B cell (primary cell): ENCODE data around the gene CCDC88B. TPM values are rescaled to one million over a fixed set of nuclear protein-coding genes. Genes with fewer than 3 reads are reported as not detected.

ENCODE experiments used
- ATAC-seq: fragments of 200-7000 bp; cut with Tn5 transposase; one replicate; pipeline ENCODE4 v1.10.0; 2021; ENCODE audit warnings: low read depth, mild to moderate bottlenecking, moderate number of reproducible peaks, moderate library complexity
- CTCF ChIA-PET: fragments of 350-600 bp; sonication (Branson Sonifier 250); formaldehyde crosslinking; loops from one replicate; lab custom pipeline; 2021; ENCODE audit warnings: antibody characterized with exemption, inconsistent platforms; lab: Charles Lee
- POLR2A ChIA-PET: fragments of 350-600 bp; sonication (Branson Sonifier 250); formaldehyde crosslinking; loops from one replicate; lab custom pipeline; 2021; ENCODE audit warnings: antibody characterized with exemption; lab: Charles Lee
- DNase-seq: peaks from one replicate; pipeline ENCODE4 v3.0.0; 2013
- H2AFZ ChIP-seq: 2 replicates; pipeline ENCODE4 v1.6.1; 2012; ENCODE audit warnings: mild to moderate bottlenecking, low read depth, low read length; ENCODE audit not compliant: insufficient read depth, poor library complexity, severe bottlenecking
- H3K27ac ChIP-seq, 2 donors: 1 replicate in 1 of 2; 2 replicates in 1 of 2; pipeline ENCODE4 v1.5.1; 2012 to 2013; ENCODE audit warnings: low read length in 2 of 2, mild to moderate bottlenecking in 2 of 2, moderate library complexity in 1 of 2
- H3K27me3 ChIP-seq, 4 experiments: fragments of 200-600 bp in 1 of 4; sonication (generic) in 1 of 4; replicated peaks in 1 of 4; 1 replicate in 2 of 4; 2 replicates in 2 of 4; pipeline versions ENCODE4 v1.6.1 to v1.7.0; 2013 to 2016; ENCODE audit warnings: low read length in 3 of 4, mild to moderate bottlenecking in 2 of 4, mixed read lengths in 1 of 4, moderate library complexity in 1 of 4; ENCODE audit not compliant: insufficient read depth in 4 of 4, control insufficient read depth in 3 of 4; ENCODE audit errors: control extremely low read depth in 1 of 4
- H3K36me3 ChIP-seq, 2 experiments: replicated peaks in 1 of 2; 1 replicate in 1 of 2; 2 replicates in 1 of 2; pipeline versions ENCODE4 v1.6.1 to v1.7.1; 2013; ENCODE audit warnings: low read length in 1 of 2; ENCODE audit not compliant: insufficient read depth in 2 of 2, control insufficient read depth in 1 of 2; ENCODE audit errors: control extremely low read depth in 1 of 2, extremely low read depth in 1 of 2
- H3K4me1 ChIP-seq, 2 donors: fragments of 200-600 bp in 1 of 2; sonication (generic) in 1 of 2; 1 replicate in 1 of 2; 2 replicates in 1 of 2; pipeline versions ENCODE4 v1.5.1 to v1.6.1; 2013 to 2017; ENCODE audit warnings: low read length in 2 of 2; ENCODE audit not compliant: control insufficient read depth in 2 of 2, insufficient read depth in 2 of 2
- H3K4me2 ChIP-seq: replicated peaks from 2 replicates; pipeline ENCODE3; 2012; ENCODE audit warnings: mild to moderate bottlenecking, low read depth, low read length; ENCODE audit not compliant: poor library complexity, severe bottlenecking
- H3K4me3 ChIP-seq, 5 experiments: fragments of 200-600 bp in 1 of 5; sonication (generic) in 1 of 5; 1 replicate in 3 of 5; 2 replicates in 2 of 5; pipeline versions ENCODE4 v1.5.1 to v1.7.0; 2011 to 2016; ENCODE audit warnings: low read length in 4 of 5, mild to moderate bottlenecking in 4 of 5, low read depth in 2 of 5, control low read depth in 1 of 5, moderate library complexity in 1 of 5; ENCODE audit not compliant: insufficient read depth in 1 of 5; ENCODE audit errors: control extremely low read depth in 1 of 5, extremely low read depth in 1 of 5
- H3K79me2 ChIP-seq: fragments of 200-600 bp; sonication (generic); one replicate; pipeline ENCODE4 v1.6.0; 2016; ENCODE audit warnings: low read length; ENCODE audit not compliant: control insufficient read depth, insufficient read depth
- H3K9ac ChIP-seq: fragments of 200-600 bp; sonication (generic); 2 replicates; pipeline ENCODE4 v1.6.1; 2017; ENCODE audit warnings: mild to moderate bottlenecking, low read length, moderate library complexity
- H3K9me3 ChIP-seq, 3 donors: one replicate each; pipeline versions ENCODE4 v1.6.1 to v1.7.1; 2013; ENCODE audit warnings: low read length in 2 of 3; ENCODE audit not compliant: control insufficient read depth in 2 of 3, insufficient read depth in 1 of 3; ENCODE audit errors: control extremely low read depth in 1 of 3
- H4K20me1 ChIP-seq: 2 replicates; pipeline ENCODE4 v1.6.0; 2012; ENCODE audit warnings: mild to moderate bottlenecking, low read length; ENCODE audit not compliant: insufficient read depth, control insufficient read depth, poor library complexity, severe bottlenecking
- H3K27ac Mint-ChIP-seq: one replicate; pipeline ENCODE4 v1.8.0; 2021; ENCODE audit warnings: mixed read lengths
- H3K27me3 Mint-ChIP-seq: one replicate; pipeline ENCODE4 v1.8.0; 2021; ENCODE audit warnings: mixed read lengths
- H3K4me1 Mint-ChIP-seq: one replicate; pipeline ENCODE4 v1.8.0; 2021; ENCODE audit warnings: mixed read lengths
- H3K4me3 Mint-ChIP-seq: one replicate; pipeline ENCODE4 v1.8.0; 2021; ENCODE audit warnings: mixed read lengths
- H3K9me3 Mint-ChIP-seq: one replicate; pipeline ENCODE4 v1.8.0; 2022; ENCODE audit warnings: mixed read lengths; ENCODE audit not compliant: insufficient read depth
- CTCF ChIP-seq: fragments of 200-600 bp; IDR thresholded peaks from one replicate; pipeline ENCODE4 v1.8.0; 2022; ENCODE audit warnings: antibody characterized with exemption, mild to moderate bottlenecking
- EZH2 ChIP-seq: IDR thresholded peaks from 2 replicates; pipeline ENCODE4 v1.6.1; 2012; ENCODE audit warnings: borderline replicate concordance, low read depth, mild to moderate bottlenecking, moderate library complexity, low read length; ENCODE audit not compliant: insufficient read depth, poor library complexity, severe bottlenecking
- WGBS: methylation state at CpG from one replicate; pipeline ENCODE4 v1.1.5; 2013; ENCODE audit warnings: missing lambda C conversion rate; ENCODE audit not compliant: insufficient coverage; 5-methylcytosine and 5-hydroxymethylcytosine counted together
- intact Hi-C: fragments of 100-400 bp; cut with micrococcal nuclease; formaldehyde crosslinking; loops from one replicate; pipeline ENCODE4 v1.10.0; 2022
- polyA plus RNA-seq: library from polyadenylated mRNA; depleted of rRNA; stranded (reverse); fragments of >200 nt; gene quantifications from 2 replicates; pipeline ENCODE4 v1.2.3, GENCODE V29; 2012
- total RNA-seq, 2 donors: library from RNA; stranded (reverse); fragments of 120-200 nt in 1 of 2; gene quantifications; 1 replicate in 1 of 2; 2 replicates in 1 of 2; pipeline versions ENCODE4 v1.2.3 to v1.2.4, GENCODE V29; 2013 to 2022

Gene CCDC88B
- total and polyA plus RNA-seq, 2 donors (not counting 1 experiment from before 2014, with no cell fraction given): 172 to 208 TPM

- H3K9me3 ChIP-seq: peaks cover 0 to 35% (median 0%) of the 10 kb centered on the region in 3 donors
- H4K20me1 ChIP-seq: peaks cover 25% of the 10 kb centered on the region
- peaks cover 0 to 98% (median 68%) of the 10 kb centered on the region in 4 experiments for H3K27me3 ChIP-seq
- ChIA-PET CTCF (interaction anchor here (1.7 kb wide), 1 partner anchor 92 kb away, joined by 5 read pairs; no protein-coding TSS in a partner anchor), POLR2A (interaction anchor here (0.6 kb wide), 1 partner anchor 434 kb away, joined by 6 read pairs; no protein-coding TSS in a partner anchor)
- peaks cover 61% of the 10 kb centered on the region for H3K27me3 Mint-ChIP-seq
- 11% methylated on average over 28 of the region's 34 CpGs for WGBS
- no peaks in the 10 kb centered on the region for H3K36me3 ChIP-seq
- no peak overlapping the region for H3K4me2 ChIP-seq
- no peak overlapping the region for H2AFZ ChIP-seq
- ATAC-seq (no peak), DNase-seq (no peak)
- no peak overlapping the region for H3K4me3 ChIP-seq
- intact Hi-C loops: no loop called here
- no peak overlapping the region for H3K4me3 Mint-ChIP-seq
- H3K27ac ChIP-seq: no peak overlapping the region
- H3K4me1 ChIP-seq: peaks cover 33 to 49% of the 10 kb centered on the region in 2 donors
- TF ChIP-seq EZH2 (no peak), CTCF (no peak)
- no peaks in the 10 kb centered on the region for H3K9me3 Mint-ChIP-seq
- H3K4me1 Mint-ChIP-seq: peaks cover 27% of the 10 kb centered on the region
- no peak overlapping the region for H3K9ac ChIP-seq
- no peaks in the 10 kb centered on the region for H3K79me2 ChIP-seq
- H3K27ac Mint-ChIP-seq: no peak overlapping the region
Measured at GRCh38 chr11:64296830-64297698, 42.9 kb upstream of the CCDC88B start.
